Cerebellar cortex (tissue), 1 donor: Measurements from ENCODE around the gene LEFTY1.
A peak's percentile ranks its signal among the peaks of the same experiment; 100 is the strongest.
"Not testable (repeated sequence)": the region's sequence is repeated elsewhere in the genome, so short reads cannot be mapped to it uniquely, and the experiment has no call there.

Experiments
- DNase-seq: peaks from one replicate; pipeline ENCODE4 v3.0.0-alpha.2; 2015; ENCODE audit warnings: low spot score

Gene LEFTY1

DNA sequence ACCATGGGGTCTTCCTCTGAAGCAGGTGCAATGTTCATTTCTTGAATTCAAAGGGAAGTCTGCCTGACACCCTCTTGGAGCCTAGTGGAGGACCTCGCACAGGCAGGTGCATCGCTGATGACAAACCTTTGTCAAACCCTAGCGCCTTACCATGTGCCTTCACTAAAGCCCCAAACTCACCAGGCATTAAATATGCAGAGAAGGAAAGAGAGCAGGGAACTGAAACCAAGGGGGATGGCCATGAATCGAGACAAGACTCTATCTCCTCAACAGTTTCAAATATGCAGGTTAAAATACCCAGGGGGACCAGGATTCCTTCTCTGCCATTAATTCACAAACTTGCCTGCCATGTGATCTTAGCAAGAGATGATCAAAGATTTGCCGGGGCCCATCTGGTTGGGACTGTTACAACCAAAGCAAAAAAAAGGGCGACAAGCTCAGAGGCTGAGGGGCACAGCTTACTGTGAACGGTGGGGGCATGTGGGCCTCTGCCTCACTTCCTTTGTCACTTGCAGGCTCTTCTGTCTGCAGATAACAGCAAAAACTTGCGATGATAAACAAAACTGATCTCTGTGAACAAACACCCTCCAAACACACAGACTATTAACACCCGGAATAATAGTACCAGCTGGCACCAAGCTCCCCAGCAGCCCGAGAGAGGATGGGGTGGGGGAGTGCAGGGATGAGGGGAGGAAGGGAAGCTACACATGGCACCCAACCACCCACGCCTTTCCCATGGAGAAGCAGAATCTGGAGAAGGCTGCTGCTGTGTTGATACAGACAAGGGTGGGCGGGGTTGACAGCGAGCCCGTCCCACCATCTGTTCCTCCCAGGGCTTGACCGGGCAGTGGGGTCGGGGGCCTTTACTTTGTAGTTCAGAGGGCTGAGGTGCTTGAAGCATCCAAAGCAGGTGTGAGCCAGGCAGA is 40.7 kb downstream of the LEFTY1 start:
- no peak for DNase-seq

- DNase-seq: no peak
Observed at GRCh38 chr1:225847610-225848009, 41.3 kb downstream of the LEFTY1 start.

DNA sequence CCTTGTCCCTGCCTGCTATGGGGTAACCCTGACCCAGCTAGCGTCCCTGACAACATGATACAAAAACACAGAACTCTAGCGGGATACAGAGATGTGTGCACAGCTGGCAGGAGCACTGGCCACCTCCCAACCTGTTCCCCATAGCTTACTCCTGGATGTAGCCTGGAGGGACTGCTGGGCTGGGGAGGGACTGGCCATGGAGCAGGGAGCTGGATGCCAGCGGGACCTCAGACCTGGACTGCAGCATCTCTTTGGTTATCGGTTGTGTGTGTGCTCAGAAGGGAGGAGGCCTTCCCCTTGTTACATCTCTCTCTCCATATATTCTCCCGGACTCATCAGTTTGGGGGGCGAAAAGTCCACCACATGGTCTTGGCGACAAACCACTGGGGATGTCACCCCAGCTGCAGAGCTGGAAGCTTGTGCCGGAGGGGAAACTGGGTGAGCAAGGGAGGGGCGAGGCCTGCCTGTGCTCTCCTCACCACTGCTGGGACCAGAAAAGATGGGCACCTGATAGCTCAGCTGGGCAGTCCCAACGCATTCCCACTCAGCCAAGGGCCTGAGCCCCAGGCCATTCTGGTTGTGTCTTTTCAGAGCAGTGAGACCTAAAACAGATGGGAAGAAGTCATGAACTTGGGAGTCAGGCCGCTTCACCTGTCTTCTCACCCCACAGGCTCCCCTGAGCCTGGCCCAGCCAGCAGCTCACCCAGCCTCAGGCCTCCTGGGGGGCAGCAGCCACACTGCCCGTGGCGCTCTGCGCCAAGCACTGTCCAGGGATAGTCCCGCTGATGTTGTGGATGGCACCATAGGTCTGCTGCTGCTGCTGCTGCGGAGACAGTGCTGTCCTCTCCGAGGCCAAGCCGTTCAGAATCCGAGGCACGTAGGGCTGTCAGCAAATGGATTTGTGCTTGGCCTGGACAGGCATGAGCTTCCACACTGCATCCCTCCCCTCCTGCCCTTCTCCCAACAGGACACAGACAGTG is 42.3 kb downstream of the LEFTY1 start:
- no peak for DNase-seq

DNA sequence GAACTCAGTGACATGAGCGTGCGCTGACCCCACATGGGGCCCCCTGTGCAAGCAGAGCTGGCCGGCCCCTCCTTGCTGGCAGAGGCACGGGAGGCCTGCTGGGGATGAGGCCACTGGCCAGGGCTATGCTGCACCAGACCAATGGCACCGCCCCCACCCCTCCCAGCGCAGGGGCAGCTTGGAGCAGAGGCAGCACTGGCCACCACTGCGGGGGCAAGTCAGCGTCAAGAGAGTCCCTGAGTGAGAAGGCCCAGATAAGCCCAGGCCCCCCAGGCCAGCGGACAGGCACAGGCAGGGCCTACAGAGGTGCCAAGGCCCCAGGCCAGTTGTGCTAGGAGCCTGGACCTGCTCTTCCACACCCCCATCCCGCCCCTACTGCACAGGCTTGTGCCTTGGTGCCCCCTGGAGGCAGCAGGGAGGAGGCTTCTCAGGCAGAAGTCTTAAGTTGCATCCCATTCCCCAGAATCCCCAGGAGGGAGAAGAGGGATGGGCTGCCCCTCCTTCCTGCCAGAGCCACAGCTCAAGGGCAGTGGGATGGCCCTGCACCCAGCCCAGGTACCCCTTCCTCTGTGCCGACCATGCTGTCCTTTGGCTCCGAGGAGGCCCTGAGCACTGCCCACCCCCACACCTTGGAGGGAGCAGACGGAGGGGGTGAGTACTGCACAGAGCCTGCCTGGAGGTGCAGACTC is 43.2 kb downstream of the LEFTY1 start:
- DNase-seq: peak; percentile 69

GRCh38 chr1:225845097-225845496 is 43.8 kb downstream of the LEFTY1 start:
- DNase-seq: no peak

GRCh38 chr1:225844236-225845061 is 44.5 kb downstream of the LEFTY1 start:
- DNase-seq: no peak

- DNase-seq: no peak
Observed at GRCh38 chr1:225843426-225843795, 45.5 kb downstream of the LEFTY1 start.

DNA sequence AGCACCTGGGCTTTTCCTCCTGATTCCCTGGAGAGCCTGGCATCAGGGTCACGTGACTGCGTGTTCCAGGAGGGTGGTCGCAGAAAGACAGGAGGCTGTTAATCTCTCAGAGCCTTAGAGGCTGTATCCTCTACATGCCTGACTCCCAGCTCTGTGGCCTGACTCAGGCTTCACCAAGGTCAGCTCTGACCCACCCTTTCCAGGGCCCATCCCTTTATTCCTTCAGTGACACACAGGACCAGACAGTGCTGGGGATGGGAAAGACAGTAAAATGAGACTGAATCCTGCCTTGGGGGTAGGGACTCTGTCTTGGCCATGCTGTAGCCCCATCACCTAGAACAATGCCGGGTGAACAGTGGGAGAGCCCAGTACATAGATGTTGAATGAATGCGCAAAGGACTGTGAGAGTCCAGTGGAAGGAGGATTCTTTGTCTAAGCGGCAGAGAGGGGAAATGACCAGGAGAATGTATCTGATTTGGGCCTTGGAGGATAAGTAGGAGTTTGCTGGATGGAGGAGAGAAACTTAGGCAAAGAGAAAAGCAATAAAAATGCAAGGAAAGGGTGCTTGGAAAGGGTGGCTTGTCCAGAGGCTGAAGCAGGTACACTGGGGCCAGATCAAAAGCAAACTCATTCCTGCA is 46.0 kb downstream of the LEFTY1 start:
- no peak for DNase-seq

GRCh38 chr1:225842074-225842473 is 46.9 kb downstream of the LEFTY1 start:
- DNase-seq: no peak

GRCh38 chr1:225840713-225841112 is 48.2 kb downstream of the LEFTY1 start:
- no peak for DNase-seq

- DNase-seq: no peak
Observed at GRCh38 chr1:225840223-225840610, 48.7 kb downstream of the LEFTY1 start.

DNA sequence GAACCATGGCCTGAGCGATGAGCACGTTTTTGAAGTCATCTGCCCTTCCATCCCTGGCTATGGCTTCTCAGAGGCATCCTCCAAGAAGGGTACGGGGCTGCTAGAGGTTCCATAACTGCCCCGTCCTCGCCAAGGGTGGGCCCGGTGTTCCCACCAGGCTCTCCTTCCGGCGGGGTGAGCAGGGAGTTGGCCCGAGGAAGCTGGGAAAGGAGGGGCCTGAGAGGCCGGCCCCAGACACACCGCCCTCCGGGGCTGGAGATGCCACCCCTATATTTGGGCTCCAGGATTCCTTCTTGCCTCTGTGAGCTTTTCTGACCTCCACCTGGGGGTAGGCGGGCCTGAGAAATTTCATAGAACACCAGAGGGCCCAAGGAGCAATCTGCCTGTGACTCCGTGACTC is 50.2 kb downstream of the LEFTY1 start:
- no peak for DNase-seq

GRCh38 chr1:225836296-225836695 is 52.6 kb downstream of the LEFTY1 start:
- not testable (repeated sequence) for DNase-seq
